ENCODE data around the gene DMWD. TPM values are rescaled to one million over a fixed set of nuclear protein-coding genes. Genes with fewer than 3 reads are reported as not detected.

DMWD gene
- total and polyA plus RNA-seq, 12 donors = 44.6 to 78.1 (median 68.0) TPM

DNA sequence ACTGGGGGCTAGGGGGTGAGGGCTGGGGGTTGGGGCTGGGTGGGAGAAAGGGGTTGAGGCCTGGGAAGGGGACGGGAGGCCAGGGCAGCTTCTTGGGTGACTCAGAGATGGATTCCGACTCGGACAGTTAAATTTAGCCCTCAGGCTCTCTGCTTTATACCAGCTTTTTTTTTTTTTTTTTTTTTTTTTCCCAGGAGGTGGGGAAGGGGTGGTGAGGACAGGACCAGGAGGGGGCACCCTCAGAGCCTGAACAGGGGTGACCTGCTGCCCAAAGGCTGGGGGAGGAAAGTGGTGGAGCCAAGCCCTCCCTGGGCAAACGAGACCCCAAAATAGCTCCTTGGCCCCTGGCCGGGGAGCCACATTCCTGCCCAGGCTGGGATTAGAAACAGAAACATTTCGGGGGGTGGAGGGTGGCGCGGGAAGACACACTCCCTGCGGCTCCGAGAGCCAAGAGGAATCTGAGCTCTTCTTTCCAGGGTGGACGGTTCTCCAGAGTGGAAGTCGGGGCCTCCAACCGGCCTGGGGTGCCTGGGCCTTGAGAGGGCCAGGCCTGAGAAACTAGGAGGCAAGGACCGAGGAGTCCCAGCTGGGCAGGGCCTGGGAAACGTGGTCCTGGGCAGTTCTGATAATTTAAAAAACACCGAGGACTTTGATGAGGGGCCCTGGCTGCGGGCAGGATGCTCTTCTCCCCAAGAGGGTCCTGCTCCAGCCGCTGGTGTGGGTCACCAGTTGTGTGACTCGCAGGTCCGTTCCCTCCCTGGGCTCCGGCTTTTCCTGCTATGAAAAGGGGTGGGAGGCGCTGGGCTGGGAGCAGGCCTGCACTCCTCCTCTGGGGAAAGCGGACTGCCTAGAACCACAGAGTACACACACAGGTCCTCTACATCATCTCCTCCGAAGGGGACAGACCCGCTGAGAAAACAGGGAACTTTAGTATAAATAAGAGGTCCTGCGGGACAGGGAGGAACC lies 9.5 kb downstream of the DMWD start:
- intact Hi-C loops (cut with DNase I) = no loop called here
- WGBS, 2 donors = 22 to 36% methylated on average over 26 of the region's 26 CpGs
- peak overlapping the region in 9 of 10 donors; percentile 49 to 87 (median 70) for H3K4me3 ChIP-seq
- H3K36me3 ChIP-seq = peaks cover 0 to 50% (median 20%) of the 10 kb centered on the region in 9 donors
- peak; percentile 82 to 84 for DNase-seq
- peaks cover 0 to 100% (median 0%) of the 10 kb centered on the region in 7 donors for H3K27me3 ChIP-seq
- ATAC-seq = peak; percentile 51 to 85 (median 74)
- H3K27ac ChIP-seq = peak overlapping the region; percentile 79 to 96 (median 91)
- TF ChIP-seq, protein P1, sequence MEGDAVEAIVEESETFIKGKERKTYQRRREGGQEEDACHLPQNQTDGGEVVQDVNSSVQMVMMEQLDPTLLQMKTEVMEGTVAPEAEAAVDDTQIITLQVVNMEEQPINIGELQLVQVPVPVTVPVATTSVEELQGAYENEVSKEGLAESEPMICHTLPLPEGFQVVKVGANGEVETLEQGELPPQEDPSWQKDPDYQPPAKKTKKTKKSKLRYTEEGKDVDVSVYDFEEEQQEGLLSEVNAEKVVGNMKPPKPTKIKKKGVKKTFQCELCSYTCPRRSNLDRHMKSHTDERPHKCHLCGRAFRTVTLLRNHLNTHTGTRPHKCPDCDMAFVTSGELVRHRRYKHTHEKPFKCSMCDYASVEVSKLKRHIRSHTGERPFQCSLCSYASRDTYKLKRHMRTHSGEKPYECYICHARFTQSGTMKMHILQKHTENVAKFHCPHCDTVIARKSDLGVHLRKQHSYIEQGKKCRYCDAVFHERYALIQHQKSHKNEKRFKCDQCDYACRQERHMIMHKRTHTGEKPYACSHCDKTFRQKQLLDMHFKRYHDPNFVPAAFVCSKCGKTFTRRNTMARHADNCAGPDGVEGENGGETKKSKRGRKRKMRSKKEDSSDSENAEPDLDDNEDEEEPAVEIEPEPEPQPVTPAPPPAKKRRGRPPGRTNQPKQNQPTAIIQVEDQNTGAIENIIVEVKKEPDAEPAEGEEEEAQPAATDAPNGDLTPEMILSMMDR (IDR thresholded peaks at IDR 0.05) = peak in 4 of 9 donors; percentile 12 to 38 (median 24)
- peaks cover 26 to 83% (median 56%) of the 10 kb centered on the region in 9 donors for H3K4me1 ChIP-seq
- H3K9me3 ChIP-seq = no peaks in the 10 kb centered on the region

DNA sequence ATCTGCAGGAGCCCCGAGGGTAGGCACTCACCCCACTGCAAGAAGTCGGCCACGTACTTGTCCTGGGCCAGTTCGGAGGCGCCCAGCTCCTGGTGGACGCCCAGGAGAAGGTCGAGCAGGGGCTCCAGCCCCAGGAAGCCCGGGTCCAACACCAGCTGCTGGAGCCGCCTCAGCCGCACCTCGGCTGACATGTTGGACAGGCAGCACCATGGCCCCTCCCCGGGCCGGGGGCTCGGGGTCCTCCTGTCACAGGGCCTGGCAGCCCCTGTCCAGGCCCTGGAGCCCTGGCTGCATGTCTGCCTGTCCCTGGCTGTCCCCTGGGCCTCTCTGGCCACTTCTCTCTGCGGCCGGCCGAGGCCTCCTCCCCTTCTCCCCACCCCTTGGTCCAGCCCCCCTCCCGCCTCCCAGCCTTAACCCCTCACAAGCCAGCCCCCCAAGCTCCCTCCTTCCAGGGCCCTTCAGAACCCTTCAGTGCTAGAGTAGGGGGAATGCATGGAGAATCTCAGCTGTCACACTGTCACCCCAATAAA lies 10.4 kb downstream of the DMWD start, which contains the start of gene DMPK:
Gene DMPK (minus strand): TSS at position 329 of the 530 bp plus-strand sequence. CDS start 138 bp downstream, at position 191.
- intact Hi-C loops (cut with DNase I) = no loop called here
- Histone ChIP-seq H3K4me3 (peak within 1 kb of the TSS; percentile 49 to 87 (median 69)), H3K36me3 (peaks cover 0 to 50% (median 29%) of the 10 kb centered on the region in 9 donors), H3K4me1 (peaks cover 26 to 77% (median 56%) of the 10 kb centered on the region in 9 donors), H3K27me3 (peaks cover 0 to 100% (median 0%) of the 10 kb centered on the region in 7 donors), H3K27ac (peak within 1 kb of the TSS; percentile 79 to 96 (median 91)), H3K9me3 (no peaks in the 10 kb centered on the region)
- WGBS, 2 donors = 12 to 13% methylated on average over 17 to 18 of the region's 18 CpGs
- ATAC-seq = peak; percentile 46 to 86 (median 77)
- TF ChIP-seq, protein P1 (IDR thresholded peaks at IDR 0.05) = no peak
- DNase-seq = peak; percentile 73 to 76

- 27 to 36% methylated on average over 17 of the region's 17 CpGs for WGBS, 2 donors
- peaks cover 26 to 74% (median 56%) of the 10 kb centered on the region in 9 donors for H3K4me1 ChIP-seq
- peak in 6 of 8 donors; percentile 2 to 25 (median 14) for ATAC-seq
- peaks cover 0 to 50% (median 34%) of the 10 kb centered on the region in 9 donors for H3K36me3 ChIP-seq
- TF ChIP-seq, protein P1 (IDR thresholded peaks at IDR 0.05) = no peak
- peak overlapping the region; percentile 79 to 96 (median 91) for H3K27ac ChIP-seq
- H3K9me3 ChIP-seq = no peaks in the 10 kb centered on the region
- H3K4me3 ChIP-seq = peak overlapping the region; percentile 49 to 87 (median 69)
- intact Hi-C loops (cut with DNase I) = no loop called here
- peaks cover 0 to 100% (median 0%) of the 10 kb centered on the region in 7 donors for H3K27me3 ChIP-seq
- peak in 1 of 2 donors; percentile 44 for DNase-seq
Observed at GRCh38 chr19:45781214-45782161, 11.2 kb downstream of the DMWD start.

All from heart right ventricle (tissue), 16 donors.